Endothelial cell of umbilical vein (primary cell): Measurements from ENCODE around the gene CBX2. TPM values are rescaled to one million over a fixed set of nuclear protein-coding genes. Genes with fewer than 3 reads are reported as not detected.

Experiments
- BruUV-seq: library from RNA; stranded (reverse); fragments of 400-500 nt; replicated peaks from 2 replicates; lab custom pipeline; 2021; lab: Mats Ljungman, UMichigan
- CTCF ChIA-PET: fragments of 300-600, 350-600 bp; sonication (Branson Sonifier 250); formaldehyde crosslinking; loops from one replicate; lab custom pipeline; 2021; ENCODE audit warnings: antibody characterized with exemption, inconsistent platforms; lab: Charles Lee
- POLR2A ChIA-PET: fragments of 300-600, 350-600 bp; sonication (Branson Sonifier 250); formaldehyde crosslinking; loops from one replicate; lab custom pipeline; 2021; ENCODE audit warnings: antibody characterized with exemption, inconsistent platforms; lab: Charles Lee
- DNase-seq: peaks from one replicate; pipeline ENCODE4 v3.0.0-alpha.2; 2011; ENCODE audit warnings: low read depth, low spot score
- FAIRE-seq: peaks from 2 replicates; lab custom pipeline; 2011; peaks lifted over from hg19 to GRCh38; lab: Jason Lieb, UNC
- H2AFZ ChIP-seq: 2 replicates; pipeline ENCODE4 v1.6.0; 2012; ENCODE audit warnings: low read depth, low read length, control low read depth, inconsistent platforms
- H3K27ac ChIP-seq: 2 replicates; pipeline ENCODE4 v1.5.1; 2011; ENCODE audit warnings: low read depth, mild to moderate bottlenecking, control low read depth, low read length, moderate library complexity; ENCODE audit not compliant: insufficient read depth
- H3K27me3 ChIP-seq, 2 experiments: 2 replicates each; pipeline versions ENCODE4 v1.6.0 to v1.6.1; 2011; ENCODE audit warnings: low read length in 2 of 2, mixed read lengths in 1 of 2; ENCODE audit not compliant: control insufficient read depth in 2 of 2, insufficient read depth in 2 of 2
- H3K36me3 ChIP-seq, 2 experiments: 2 replicates in 1 of 2; 3 replicates in 1 of 2; pipeline ENCODE4 v1.5.1; 2011; ENCODE audit warnings: low read length in 2 of 2, mild to moderate bottlenecking in 1 of 2, moderate library complexity in 1 of 2; ENCODE audit not compliant: control insufficient read depth in 2 of 2, insufficient read depth in 2 of 2; ENCODE audit errors: extremely low read depth in 1 of 2
- H3K4me1 ChIP-seq: 3 replicates; pipeline ENCODE4 v1.5.1; 2011; ENCODE audit warnings: mild to moderate bottlenecking, low read length; ENCODE audit not compliant: control insufficient read depth, insufficient read depth; ENCODE audit errors: extremely low read depth
- H3K4me2 ChIP-seq: 2 replicates; pipeline ENCODE4 v1.6.1; 2011; ENCODE audit warnings: low read length, control low read depth, mixed read lengths; ENCODE audit not compliant: insufficient read depth
- H3K4me3 ChIP-seq, 3 experiments: fragments of 200-600 bp in 1 of 3; sonication (generic), shearing (Covaris generic) in 1 of 3; replicated peaks in 1 of 3; 2 replicates each; pipeline ENCODE4 v1.5.1; 2011 to 2016; ENCODE audit warnings: control low read depth in 3 of 3, low read length in 3 of 3, mild to moderate bottlenecking in 2 of 3, inconsistent platforms in 1 of 3, low read depth in 1 of 3, moderate library complexity in 1 of 3; ENCODE audit not compliant: insufficient read depth in 1 of 3
- H3K79me2 ChIP-seq: 2 replicates; pipeline ENCODE4 v1.6.0; 2012; ENCODE audit warnings: low read length, inconsistent platforms; ENCODE audit not compliant: control insufficient read depth, insufficient read depth
- H3K9ac ChIP-seq: replicated peaks from 2 replicates; pipeline ENCODE3; 2011; ENCODE audit warnings: low read length, control low read depth; ENCODE audit not compliant: insufficient read depth; ENCODE audit errors: extremely low read depth
- H3K9me1 ChIP-seq: replicated peaks from 3 replicates; pipeline ENCODE4 v1.6.0; 2011; ENCODE audit warnings: mild to moderate bottlenecking, low read length; ENCODE audit not compliant: control insufficient read depth, insufficient read depth; ENCODE audit errors: extremely low read depth
- H3K9me3 ChIP-seq: replicated peaks from 2 replicates; pipeline ENCODE4 v1.5.1; 2012; ENCODE audit warnings: low read length, inconsistent platforms; ENCODE audit not compliant: control insufficient read depth, insufficient read depth
- H4K20me1 ChIP-seq: replicated peaks from 2 replicates; pipeline ENCODE3; 2011; ENCODE audit warnings: mild to moderate bottlenecking, low read length; ENCODE audit not compliant: control insufficient read depth, insufficient read depth; ENCODE audit errors: extremely low read depth
- EZH2 ChIP-seq: IDR thresholded peaks from 2 replicates; pipeline ENCODE4 v1.6.1; 2012; ENCODE audit warnings: borderline replicate concordance, low read depth, mild to moderate bottlenecking, moderate library complexity, low read length, inconsistent platforms; ENCODE audit not compliant: severe bottlenecking
- FOS ChIP-seq: IDR thresholded peaks from 2 replicates; pipeline ENCODE4 v1.6.1; 2011; ENCODE audit warnings: mild to moderate bottlenecking, low read length, moderate library complexity, borderline replicate concordance; ENCODE audit not compliant: insufficient read depth
- GATA2 ChIP-seq: IDR thresholded peaks from 2 replicates; pipeline ENCODE4 v1.7.0; 2011; ENCODE audit warnings: low read depth, mild to moderate bottlenecking, moderate library complexity, mixed read lengths, low read length; ENCODE audit not compliant: insufficient read length, insufficient read depth
- JUN ChIP-seq: IDR thresholded peaks from 2 replicates; pipeline ENCODE4 v1.6.1; 2011; ENCODE audit warnings: borderline replicate concordance, low read depth; ENCODE audit not compliant: insufficient read length, insufficient read depth
- MYC ChIP-seq: IDR thresholded peaks from one replicate; pipeline ENCODE4 v1.6.1; 2011; ENCODE audit warnings: mild to moderate bottlenecking, low read depth, low read length
- POLR2A ChIP-seq: IDR thresholded peaks from 2 replicates; pipeline ENCODE4 v1.6.1; 2012; ENCODE audit warnings: low read depth, mild to moderate bottlenecking, control low read depth, low read length
- POLR2AphosphoS5 ChIP-seq: IDR thresholded peaks from 2 replicates; pipeline ENCODE4 v1.6.1; 2012; ENCODE audit warnings: low read depth, mild to moderate bottlenecking, control low read depth, low read length, moderate library complexity; ENCODE audit not compliant: insufficient read depth
- dilution Hi-C: fragments of 300-500 bp; cut with MboI; formaldehyde crosslinking; loops from one replicate; pipeline ENCODE4 v1.15.0; 2019; ENCODE audit warnings: low sequenced_read_pairs; ENCODE audit not compliant: extremely low pct_ligation_motif_present
- intact Hi-C: fragments of 100-400 bp; cut with micrococcal nuclease; formaldehyde crosslinking; loops from one replicate; pipeline ENCODE4 v1.10.0; 2022
- polyA plus RNA-seq, 4 experiments: library from polyadenylated mRNA; depleted of rRNA in 3 of 4; stranded (reverse) in 3 of 4; unstranded in 1 of 4; fragments of >200 nt; gene quantifications; 2 replicates each; pipeline versions ENCODE4 v1.2.1 to v1.2.3, GENCODE V29; 2011 to 2012; ENCODE audit warnings: missing spikeins in 1 of 4
- total RNA-seq: library from RNA; stranded (reverse); gene quantifications from 2 replicates; pipeline ENCODE4 v1.2.3, GENCODE V29; 2021
- TF ChIP-seq, protein P1 (sequence below), 2 donors: IDR thresholded peaks; 1 replicate in 1 of 2; 2 replicates in 1 of 2; pipeline ENCODE4 v1.5.1; 2011; ENCODE audit warnings: low read length in 2 of 2, mild to moderate bottlenecking in 2 of 2, moderate library complexity in 2 of 2, control low read depth in 1 of 2, inconsistent platforms in 1 of 2, low read depth in 1 of 2; ENCODE audit not compliant: insufficient read depth in 1 of 2; ENCODE audit errors: extremely low read depth in 1 of 2
- TF ChIP-seq, protein P2 (sequence below): IDR thresholded peaks from 2 replicates; pipeline ENCODE4 v1.6.1; 2011; ENCODE audit not compliant: insufficient read depth, insufficient read length

The CBX2 gene
- total and polyA plus RNA-seq, 2 donors (not counting 3 experiments of a cell fraction or from before 2014, with no cell fraction given): 10.5 to 20.0 TPM

DNA sequence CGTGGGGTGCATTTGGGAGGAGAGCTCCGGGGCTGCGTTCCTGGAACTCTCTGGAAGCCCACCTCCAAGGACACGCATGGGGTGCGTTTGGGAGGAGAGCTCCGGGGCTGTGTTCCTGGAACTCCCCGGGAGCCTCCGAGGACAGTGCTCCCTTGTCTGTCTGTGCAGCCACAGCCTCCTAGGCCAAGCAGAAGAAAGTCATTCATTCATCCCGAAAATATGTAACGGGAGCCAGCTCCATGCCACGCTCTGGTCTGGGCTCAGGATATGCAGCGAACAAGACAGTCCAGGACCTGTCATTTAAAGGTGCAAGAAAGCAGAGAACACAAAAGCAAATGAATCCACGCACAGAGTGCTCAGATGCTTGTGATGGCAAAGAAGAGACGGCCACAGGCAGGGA, 39.3 kb upstream of the CBX2 start:
- H3K4me1 ChIP-seq: no peaks in the 10 kb centered on the region
- TF ChIP-seq MYC: no peak
- ChIA-PET CTCF (interaction anchor here (0.8 kb wide), 1 partner anchor 84 kb away, joined by 3 read pairs; no protein-coding TSS in a partner anchor), POLR2A (no interaction called here)
- dilution Hi-C loops: no loop called here
- intact Hi-C loops: no loop called here
- no peak overlapping the region for H3K4me3 ChIP-seq
- no peak overlapping the region for H3K27ac ChIP-seq
- DNase-seq: no peak
- H2AFZ ChIP-seq: no peak overlapping the region
- H4K20me1 ChIP-seq: no peaks in the 10 kb centered on the region
- FAIRE-seq: no peak
- no peaks in the 10 kb centered on the region for H3K79me2 ChIP-seq
- no TSS peak for BruUV-seq
- no peak overlapping the region for H3K4me2 ChIP-seq
- peaks cover 8 to 22% of the 10 kb centered on the region in 2 experiments for H3K27me3 ChIP-seq
- H3K9ac ChIP-seq: no peak overlapping the region
- H3K9me3 ChIP-seq: no peaks in the 10 kb centered on the region
- no peaks in the 10 kb centered on the region for H3K36me3 ChIP-seq
- H3K9me1 ChIP-seq: no peaks in the 10 kb centered on the region

DNA sequence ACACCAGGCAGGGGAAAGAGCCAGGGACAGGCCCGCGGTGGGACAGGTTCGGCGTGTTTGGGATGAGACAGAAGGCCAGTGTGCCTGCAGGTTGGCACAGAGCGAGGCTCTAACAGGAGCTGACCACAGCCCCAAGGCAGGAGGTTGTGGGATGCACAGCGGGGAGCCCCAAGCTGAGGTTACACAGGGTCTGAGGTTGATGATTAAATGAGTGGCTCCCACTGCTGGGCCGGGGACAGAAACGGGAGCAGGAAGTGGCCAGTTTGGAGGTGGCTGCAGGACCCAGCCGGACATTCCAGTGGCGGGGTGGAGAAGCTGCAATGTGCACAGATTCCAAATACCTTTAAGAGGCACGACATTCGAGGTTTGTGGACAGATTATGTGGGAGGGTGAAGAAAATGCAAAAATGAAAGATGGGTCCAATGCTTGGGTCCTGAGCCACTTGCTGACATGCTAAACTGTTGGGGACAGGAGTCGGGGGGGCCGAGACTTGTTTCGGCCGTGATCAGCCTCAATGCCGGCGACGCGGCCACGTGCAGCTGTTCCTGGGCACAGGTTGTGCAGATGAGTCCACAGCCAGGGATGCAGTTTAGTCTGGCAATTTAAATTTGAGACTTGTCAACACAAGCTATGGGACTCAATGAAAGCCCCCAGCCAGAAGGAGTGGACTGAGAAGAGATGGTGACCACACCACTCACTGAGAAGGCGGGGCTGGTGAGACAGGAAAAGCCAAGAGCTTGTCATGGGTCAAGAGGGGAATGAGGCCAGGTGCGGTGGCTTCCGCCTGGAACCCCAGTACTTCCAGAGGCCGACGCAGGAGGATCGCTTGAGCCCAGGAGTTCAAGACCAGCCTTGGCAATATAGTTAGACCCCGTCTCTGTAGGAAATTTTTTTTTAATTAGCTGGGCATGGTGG, 38.5 kb upstream of the CBX2 start:
- Histone ChIP-seq H3K27me3 (peaks cover 8 to 22% of the 10 kb centered on the region in 2 experiments), H3K27ac (no peak overlapping the region), H2AFZ (no peak overlapping the region), H3K9me1 (no peaks in the 10 kb centered on the region), H3K4me2 (no peak overlapping the region), H3K79me2 (no peaks in the 10 kb centered on the region), H3K4me1 (no peaks in the 10 kb centered on the region), H3K4me3 (no peak overlapping the region), H3K9me3 (no peaks in the 10 kb centered on the region), H3K9ac (no peak overlapping the region), H3K36me3 (no peaks in the 10 kb centered on the region), H4K20me1 (no peaks in the 10 kb centered on the region)
- dilution Hi-C loops (no loop called here), intact Hi-C loops (loop anchor here (10.0 kb wide), 1 partner anchor 185 kb away; no protein-coding TSS in a partner anchor)
- TF ChIP-seq, protein P1, sequence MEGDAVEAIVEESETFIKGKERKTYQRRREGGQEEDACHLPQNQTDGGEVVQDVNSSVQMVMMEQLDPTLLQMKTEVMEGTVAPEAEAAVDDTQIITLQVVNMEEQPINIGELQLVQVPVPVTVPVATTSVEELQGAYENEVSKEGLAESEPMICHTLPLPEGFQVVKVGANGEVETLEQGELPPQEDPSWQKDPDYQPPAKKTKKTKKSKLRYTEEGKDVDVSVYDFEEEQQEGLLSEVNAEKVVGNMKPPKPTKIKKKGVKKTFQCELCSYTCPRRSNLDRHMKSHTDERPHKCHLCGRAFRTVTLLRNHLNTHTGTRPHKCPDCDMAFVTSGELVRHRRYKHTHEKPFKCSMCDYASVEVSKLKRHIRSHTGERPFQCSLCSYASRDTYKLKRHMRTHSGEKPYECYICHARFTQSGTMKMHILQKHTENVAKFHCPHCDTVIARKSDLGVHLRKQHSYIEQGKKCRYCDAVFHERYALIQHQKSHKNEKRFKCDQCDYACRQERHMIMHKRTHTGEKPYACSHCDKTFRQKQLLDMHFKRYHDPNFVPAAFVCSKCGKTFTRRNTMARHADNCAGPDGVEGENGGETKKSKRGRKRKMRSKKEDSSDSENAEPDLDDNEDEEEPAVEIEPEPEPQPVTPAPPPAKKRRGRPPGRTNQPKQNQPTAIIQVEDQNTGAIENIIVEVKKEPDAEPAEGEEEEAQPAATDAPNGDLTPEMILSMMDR (IDR thresholded peaks at IDR 0.05; ENCODE audit: extremely low read depth in 1 of 2, insufficient read depth in 1 of 2, low read depth in 1 of 2, low read length in 2 of 2): no peak
- TF ChIP-seq, protein P2, sequence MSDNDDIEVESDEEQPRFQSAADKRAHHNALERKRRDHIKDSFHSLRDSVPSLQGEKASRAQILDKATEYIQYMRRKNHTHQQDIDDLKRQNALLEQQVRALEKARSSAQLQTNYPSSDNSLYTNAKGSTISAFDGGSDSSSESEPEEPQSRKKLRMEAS: no peak
- TF ChIP-seq POLR2AphosphoS5 (no peak), MYC (no peak), GATA2 (no peak), JUN (no peak), FOS (no peak), EZH2 (no peak), POLR2A (no peak)
- DNase-seq (no peak), FAIRE-seq (no peak)
- no TSS peak for BruUV-seq
- ChIA-PET CTCF (interaction anchor here (2.7 to 3.2 kb wide), 3 partner anchors 100 to 252 kb away, joined by 8 to 21 read pairs (median 15); partner anchors contain the start of gene CBX4), POLR2A (no interaction called here)
